ENCODE measurements around the gene LY6G5C. TPM values are rescaled to one million over a fixed set of nuclear protein-coding genes. Genes with fewer than 3 reads are reported as not detected.
A peak's percentile ranks its signal among the peaks of the same experiment; 100 is the strongest.

LY6G5C gene
- total and polyA plus RNA-seq, 9 of the 15 experiments (the other 6 are each of a cell fraction or from before 2014, with no cell fraction given) = 0.10 to 0.67 (median 0.46) TPM; not detected in 4

DNA sequence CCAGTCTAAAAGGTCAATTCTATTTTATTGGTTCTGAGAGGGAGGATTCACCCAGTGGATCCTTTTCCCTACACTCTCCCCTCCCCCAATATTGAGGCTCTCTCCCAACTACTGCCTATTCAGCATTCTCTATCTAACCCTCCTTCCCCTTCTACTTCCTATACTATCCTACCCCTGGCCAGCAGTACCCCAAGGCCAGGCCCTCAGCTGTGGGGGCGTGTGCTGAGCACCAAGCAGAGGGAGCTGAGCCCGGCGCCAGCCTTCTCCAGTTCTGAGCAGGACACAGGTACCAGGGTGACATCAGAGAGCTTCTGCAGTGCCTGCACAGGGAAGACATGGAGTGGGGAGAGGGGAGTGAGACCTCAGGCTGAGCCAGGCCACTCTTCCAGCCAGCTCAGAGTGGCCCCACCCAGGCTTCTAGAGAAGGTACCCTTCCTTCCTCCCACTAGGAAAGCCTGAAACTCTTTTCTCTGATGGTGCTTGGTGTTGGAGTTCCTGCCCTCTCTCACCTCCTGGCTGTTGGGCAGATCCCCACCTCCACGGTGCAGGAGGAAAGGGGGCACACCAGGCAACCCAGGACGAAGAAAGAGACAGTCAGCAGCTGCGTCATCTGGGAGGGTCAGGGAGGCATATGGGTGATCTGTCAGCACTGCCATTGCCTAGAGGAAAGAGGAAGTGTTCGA lies 46.3 kb upstream of the LY6G5C start:
- Histone ChIP-seq H3K9me3 (replicated peaks; ENCODE audit: control insufficient read depth, insufficient read depth, low read depth, low read length) (no peaks in the 10 kb centered on the region), H2AFZ (ENCODE audit: low read depth, low read length) (peak overlapping the region; percentile 71), H3K27me3 (ENCODE audit: control insufficient read depth in 2 of 2, insufficient read depth in 2 of 2, low read length in 2 of 2) (no peaks in the 10 kb centered on the region), H3K79me2 (ENCODE audit: control insufficient read depth, insufficient read depth, low read length) (peaks cover 19% of the 10 kb centered on the region; the same call in 2 of the 3 replicates), H4K20me1 (replicated peaks; ENCODE audit: control insufficient read depth, insufficient read depth, low read length) (no peaks in the 10 kb centered on the region), H3K4me1 (replicated peaks in 1 of 2; ENCODE audit: control insufficient read depth in 2 of 2, insufficient read depth in 2 of 2, low read length in 2 of 2) (peaks cover 46 to 70% of the 10 kb centered on the region in 2 experiments), H3K9ac (ENCODE audit: insufficient read depth in 1 of 2, low read depth in 2 of 2, low read length in 2 of 2) (peak overlapping the region; percentile 38 to 82), H3K9me1 (ENCODE audit: control insufficient read depth, insufficient read depth, low read length) (peaks cover 5% of the 10 kb centered on the region), H3K4me3 (no peak overlapping the region), H3K4me2 (ENCODE audit: insufficient read depth, low read length) (peak overlapping the region; percentile 37), H3K36me3 (ENCODE audit: control insufficient read depth, insufficient read depth, low read length) (peaks cover 47% of the 10 kb centered on the region), H3K27ac (ENCODE audit: extremely low read depth, low read depth, low read length) (peak overlapping the region; percentile 64)
- in situ Hi-C loops (cut with MboI) = no loop called here
- FAIRE-seq (no peak), DNase-seq (ENCODE audit: extremely low read depth in 1 of 4, low spot score in 3 of 4) (peak in 1 of 4 experiments; percentile 72), ATAC-seq (no peak)
- POLR2A ChIA-PET = interaction anchor here (0.5 to 15.0 kb wide), 22 partner anchors 8 to 377 kb away, joined by 3 to 236 read pairs (median 3); partner anchors contain the start of genes ABHD16A, BAG6, C6orf47 and CLIC1
- 38% methylated on average over 7 of the region's 7 CpGs for WGBS (ENCODE audit: insufficient coverage, low coverage, missing lambda C conversion rate)
- no TSS peak for BruUV-seq (replicated peaks)
- CTCF ChIA-PET (ENCODE audit: low intra/inter-chr PET ratio) = no interaction called here
- intact Hi-C loops (cut with micrococcal nuclease) = no loop called here
- TF ChIP-seq ZNF785 (CRISPR knock-in tag; IDR thresholded peaks at IDR 0.05) = no peak
- TF ChIP-seq POLR2AphosphoS5 (IDR thresholded peaks at IDR 0.05; ENCODE audit: control insufficient read depth, insufficient read depth, low read depth, low read length) = 0 out of 2 replicates have a peak, but pooled peaks have one; percentile 32
- TF ChIP-seq ELF2 (CRISPR knock-in tag; IDR thresholded peaks at IDR 0.05) = peak; percentile 56; the same call in 1 of the 2 replicates
- no peak for TF ChIP-seq GTF2F1 (IDR thresholded peaks at IDR 0.05; ENCODE audit: low read depth, low read length)
- TF ChIP-seq, protein P1, sequence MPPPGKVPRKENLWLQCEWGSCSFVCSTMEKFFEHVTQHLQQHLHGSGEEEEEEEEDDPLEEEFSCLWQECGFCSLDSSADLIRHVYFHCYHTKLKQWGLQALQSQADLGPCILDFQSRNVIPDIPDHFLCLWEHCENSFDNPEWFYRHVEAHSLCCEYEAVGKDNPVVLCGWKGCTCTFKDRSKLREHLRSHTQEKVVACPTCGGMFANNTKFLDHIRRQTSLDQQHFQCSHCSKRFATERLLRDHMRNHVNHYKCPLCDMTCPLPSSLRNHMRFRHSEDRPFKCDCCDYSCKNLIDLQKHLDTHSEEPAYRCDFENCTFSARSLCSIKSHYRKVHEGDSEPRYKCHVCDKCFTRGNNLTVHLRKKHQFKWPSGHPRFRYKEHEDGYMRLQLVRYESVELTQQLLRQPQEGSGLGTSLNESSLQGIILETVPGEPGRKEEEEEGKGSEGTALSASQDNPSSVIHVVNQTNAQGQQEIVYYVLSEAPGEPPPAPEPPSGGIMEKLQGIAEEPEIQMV (tag; conservative IDR thresholded peaks at IDR 0.05; ENCODE audit: low read depth) = no peak
- no peak for TF ChIP-seq RBM14 (IDR thresholded peaks at IDR 0.05; ENCODE audit: borderline replicate concordance, insufficient read depth, low read depth, low read length)
- TF ChIP-seq, protein P2, sequence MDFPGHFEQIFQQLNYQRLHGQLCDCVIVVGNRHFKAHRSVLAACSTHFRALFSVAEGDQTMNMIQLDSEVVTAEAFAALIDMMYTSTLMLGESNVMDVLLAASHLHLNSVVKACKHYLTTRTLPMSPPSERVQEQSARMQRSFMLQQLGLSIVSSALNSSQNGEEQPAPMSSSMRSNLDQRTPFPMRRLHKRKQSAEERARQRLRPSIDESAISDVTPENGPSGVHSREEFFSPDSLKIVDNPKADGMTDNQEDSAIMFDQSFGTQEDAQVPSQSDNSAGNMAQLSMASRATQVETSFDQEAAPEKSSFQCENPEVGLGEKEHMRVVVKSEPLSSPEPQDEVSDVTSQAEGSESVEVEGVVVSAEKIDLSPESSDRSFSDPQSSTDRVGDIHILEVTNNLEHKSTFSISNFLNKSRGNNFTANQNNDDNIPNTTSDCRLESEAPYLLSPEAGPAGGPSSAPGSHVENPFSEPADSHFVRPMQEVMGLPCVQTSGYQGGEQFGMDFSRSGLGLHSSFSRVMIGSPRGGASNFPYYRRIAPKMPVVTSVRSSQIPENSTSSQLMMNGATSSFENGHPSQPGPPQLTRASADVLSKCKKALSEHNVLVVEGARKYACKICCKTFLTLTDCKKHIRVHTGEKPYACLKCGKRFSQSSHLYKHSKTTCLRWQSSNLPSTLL (IDR thresholded peaks at IDR 0.05) = peak; percentile 40; the same call in 1 of the 2 replicates
- TF ChIP-seq SMARCA4 (IDR thresholded peaks at IDR 0.05) = peak; percentile 12; the same call in 1 of the 2 replicates
- no peak for TF ChIP-seq JUNB (CRISPR knock-in tag; conservative IDR thresholded peaks at IDR 0.05)
- TF ChIP-seq, protein P3, sequence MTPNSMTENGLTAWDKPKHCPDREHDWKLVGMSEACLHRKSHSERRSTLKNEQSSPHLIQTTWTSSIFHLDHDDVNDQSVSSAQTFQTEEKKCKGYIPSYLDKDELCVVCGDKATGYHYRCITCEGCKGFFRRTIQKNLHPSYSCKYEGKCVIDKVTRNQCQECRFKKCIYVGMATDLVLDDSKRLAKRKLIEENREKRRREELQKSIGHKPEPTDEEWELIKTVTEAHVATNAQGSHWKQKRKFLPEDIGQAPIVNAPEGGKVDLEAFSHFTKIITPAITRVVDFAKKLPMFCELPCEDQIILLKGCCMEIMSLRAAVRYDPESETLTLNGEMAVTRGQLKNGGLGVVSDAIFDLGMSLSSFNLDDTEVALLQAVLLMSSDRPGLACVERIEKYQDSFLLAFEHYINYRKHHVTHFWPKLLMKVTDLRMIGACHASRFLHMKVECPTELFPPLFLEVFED (CRISPR knock-in tag; conservative IDR thresholded peaks at IDR 0.05) = peak; percentile 77; the same call in 1 of the 2 replicates
- TF ChIP-seq EP400 (IDR thresholded peaks at IDR 0.05) = no peak
- no peak for TF ChIP-seq ZKSCAN1 (IDR thresholded peaks at IDR 0.05; ENCODE audit: low read depth, low read length)
- TF ChIP-seq ZC3H8 (IDR thresholded peaks at IDR 0.05) = no peak
- TF ChIP-seq TAF9B (IDR thresholded peaks at IDR 0.05; ENCODE audit: partially characterized antibody) = no peak
- peak; percentile 75 for TF ChIP-seq NFE2 (IDR thresholded peaks at IDR 0.05; ENCODE audit: low read depth)
- TF ChIP-seq NFIC (IDR thresholded peaks at IDR 0.05) = no peak
- no peak for TF ChIP-seq TCF7 (IDR thresholded peaks at IDR 0.05; ENCODE audit: borderline replicate concordance)
- no peak for TF ChIP-seq TARDBP (IDR thresholded peaks at IDR 0.05)
- TF ChIP-seq RBM17 (IDR thresholded peaks at IDR 0.05; ENCODE audit: borderline replicate concordance, low read depth, low read length) = no peak
